ENCODE data around the gene SMIM38.

The SMIM38 gene

GRCh38 chr11:69161117-69161407 is 5.3 kb downstream of the SMIM38 start:
- no peak for DNase-seq

DNA sequence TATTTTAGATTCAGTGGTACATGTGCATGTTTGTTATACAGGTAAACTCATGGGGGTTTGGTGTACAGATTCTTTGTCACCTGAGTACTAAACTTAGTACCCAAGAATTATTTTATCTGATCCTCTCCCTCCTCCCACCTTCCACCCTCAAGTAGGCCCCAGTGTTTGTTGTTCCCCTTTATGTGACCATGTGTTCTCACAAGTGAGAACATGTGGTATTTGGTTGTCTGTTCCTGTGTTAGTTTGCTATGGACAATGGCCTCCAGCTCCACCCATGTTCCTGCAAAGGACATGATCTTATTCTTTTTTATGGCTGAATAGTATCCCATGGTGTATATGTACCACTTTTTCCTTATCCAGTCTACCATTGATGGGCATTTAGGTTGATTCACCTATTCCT is 6.8 kb downstream of the SMIM38 start:
- no peak for DNase-seq

GRCh38 chr11:69163842-69164241 is 8.1 kb downstream of the SMIM38 start:
- DNase-seq, result no peak

- DNase-seq, result no peak
Measured at GRCh38 chr11:69164824-69165223, 9.1 kb downstream of the SMIM38 start.

- DNase-seq, result no peak
Measured at GRCh38 chr11:69165775-69166174, 10.0 kb downstream of the SMIM38 start.

GRCh38 chr11:69166218-69167115 is 10.7 kb downstream of the SMIM38 start:
- no peak for DNase-seq

DNA sequence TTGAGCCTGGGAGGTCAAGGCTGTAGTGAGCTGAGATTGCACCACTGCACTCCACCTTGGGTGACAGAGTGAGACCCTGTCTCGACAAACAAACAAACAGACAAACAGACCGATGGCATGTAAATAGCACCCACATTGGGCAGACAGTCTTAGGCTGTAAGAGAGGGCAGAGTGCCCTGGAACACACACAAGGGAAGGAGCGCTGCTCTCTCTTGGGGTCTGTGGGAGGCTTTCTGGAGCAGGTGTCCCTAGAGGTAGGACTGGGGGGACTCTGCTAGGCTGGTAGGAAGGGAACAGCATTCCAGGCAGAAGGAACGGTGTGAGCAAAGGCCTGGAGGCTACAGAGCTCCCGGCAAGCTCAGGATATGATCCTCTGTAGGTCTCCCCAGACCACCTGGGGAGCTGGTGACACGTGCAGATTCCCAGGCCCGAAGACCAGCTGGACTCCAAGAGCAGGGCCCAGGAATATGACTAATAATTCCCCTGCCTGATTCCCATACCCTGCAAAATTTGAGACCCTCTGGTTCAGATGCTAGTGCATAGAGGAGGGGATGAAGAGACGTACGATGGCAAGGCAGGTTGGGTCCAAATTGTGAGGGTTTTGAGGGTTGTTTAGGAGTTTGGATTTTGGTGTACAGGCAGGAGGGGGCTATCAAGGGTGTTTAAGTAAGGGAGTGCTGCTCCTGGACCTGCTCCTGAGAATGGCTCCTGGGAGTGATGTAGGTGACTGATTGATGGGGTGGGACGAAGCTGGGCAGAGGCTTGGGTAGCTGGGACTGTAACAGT is 11.6 kb downstream of the SMIM38 start:
- DNase-seq, result no peak

DNA sequence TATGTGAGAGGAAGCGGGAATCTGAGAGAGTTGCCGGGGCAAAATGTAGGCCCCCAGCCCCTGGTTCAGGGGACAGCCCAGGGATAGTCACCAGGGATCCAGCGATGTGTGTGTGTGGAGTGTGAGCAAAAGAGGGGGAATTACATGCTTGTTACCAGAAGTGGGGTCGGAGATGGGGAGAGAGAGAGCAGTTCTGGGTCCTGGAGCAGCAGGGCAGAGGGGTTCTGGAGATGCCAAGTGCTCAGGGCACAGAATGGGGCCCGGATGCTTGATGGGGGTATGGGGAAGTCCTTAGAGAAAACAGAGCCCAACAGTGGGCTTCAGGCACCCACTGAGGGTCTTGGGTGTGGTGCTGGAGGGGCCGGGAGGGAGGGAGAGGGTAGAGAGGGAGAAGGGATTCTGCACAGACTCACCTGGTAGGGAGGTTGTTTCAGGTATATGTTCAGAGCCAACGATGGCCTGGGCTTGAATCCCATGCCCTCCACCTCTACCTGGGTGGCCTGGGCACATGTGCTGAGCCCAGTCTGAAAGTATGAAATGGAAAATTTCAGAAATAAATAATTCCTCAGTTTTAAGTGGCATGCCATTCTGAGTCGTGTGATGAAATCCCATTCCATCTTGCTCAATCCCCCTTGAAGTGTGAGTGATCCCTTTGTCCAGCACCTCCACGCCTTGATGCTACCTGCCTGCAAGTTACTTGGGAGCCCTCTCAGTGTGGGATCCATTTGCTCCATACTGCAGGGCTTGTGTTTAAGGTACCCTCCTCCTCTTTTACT is 12.4 kb downstream of the SMIM38 start:
- no peak for DNase-seq

DNA sequence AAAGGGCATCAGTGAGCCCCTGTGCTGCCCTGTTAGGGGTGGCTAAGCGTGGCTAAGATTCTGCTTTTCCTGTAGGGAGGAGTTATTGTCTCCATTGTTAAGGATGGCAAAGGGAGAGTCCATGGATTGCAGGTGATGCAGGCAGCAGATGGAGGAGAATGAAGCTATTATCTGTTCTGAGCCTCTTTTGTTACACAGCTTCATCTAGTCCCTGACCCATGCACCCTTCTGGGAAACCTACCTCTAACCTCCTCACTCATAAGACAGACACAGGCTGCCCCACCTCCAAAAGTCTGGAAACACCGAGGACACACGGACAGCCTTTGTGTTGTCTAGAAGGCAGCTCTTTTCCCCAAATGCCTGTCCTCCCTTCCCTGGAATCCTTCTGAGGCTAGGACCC is 13.7 kb downstream of the SMIM38 start:
- no peak for DNase-seq

- DNase-seq, result no peak
Measured at GRCh38 chr11:69170704-69171103, 15.0 kb downstream of the SMIM38 start.

- DNase-seq, result no peak
Measured at GRCh38 chr11:69171476-69172240, 15.9 kb downstream of the SMIM38 start.

GRCh38 chr11:69172674-69173073 is 16.9 kb downstream of the SMIM38 start:
- no peak for DNase-seq

DNA sequence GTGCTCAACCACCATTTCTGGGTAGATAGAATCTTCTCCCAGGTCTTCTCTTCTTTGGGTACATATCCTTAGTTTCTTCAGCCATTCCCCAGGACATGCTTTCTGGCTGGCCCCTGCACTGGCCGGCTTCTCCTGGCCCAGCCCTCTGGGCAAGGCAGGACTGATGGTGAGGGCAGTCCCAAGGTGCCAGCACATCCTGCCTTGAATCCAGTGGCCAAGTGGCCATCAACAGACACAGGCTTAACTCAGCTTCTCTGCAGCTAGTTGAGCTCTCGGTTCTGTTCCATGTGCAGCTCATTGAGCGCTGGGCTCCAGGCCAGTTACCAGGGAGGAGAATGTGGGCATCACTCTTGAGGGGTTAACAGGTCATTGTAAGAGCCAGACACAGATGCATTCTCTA is 17.6 kb downstream of the SMIM38 start:
- no peak for DNase-seq

DNA sequence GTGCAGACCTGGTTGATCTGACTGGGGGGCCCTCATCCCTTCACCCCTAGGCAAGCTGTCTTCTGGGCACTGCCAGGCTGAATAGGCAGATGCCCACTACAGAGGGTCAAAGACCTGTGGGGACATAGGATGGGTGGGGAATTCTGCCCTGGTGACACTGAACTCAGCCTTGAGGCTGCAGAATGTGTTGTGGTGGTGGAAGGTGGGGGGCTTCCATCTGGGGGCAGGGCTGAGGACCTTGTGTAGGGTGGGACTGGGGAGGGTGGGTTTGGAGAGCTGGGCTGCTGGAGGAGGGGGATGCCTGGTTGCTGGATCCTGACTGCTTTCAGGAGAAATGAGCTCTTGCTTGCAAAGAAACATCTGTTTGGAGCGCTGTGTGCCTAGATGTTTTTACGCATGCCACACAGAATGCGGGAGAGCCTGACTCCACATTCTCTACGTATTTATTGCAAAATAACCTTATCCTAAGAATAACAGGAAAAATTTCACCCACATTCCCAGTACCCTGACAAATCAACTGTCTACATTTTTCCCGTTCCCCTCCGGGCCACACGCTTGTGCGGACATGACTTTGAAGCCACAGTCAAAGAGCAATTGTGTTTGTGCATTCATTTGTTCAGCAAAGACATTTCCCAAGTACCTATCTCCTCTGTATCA is 18.3 kb downstream of the SMIM38 start:
- DNase-seq, result no peak

- DNase-seq, result no peak
Measured at GRCh38 chr11:69174841-69175240, 19.1 kb downstream of the SMIM38 start.

DNA sequence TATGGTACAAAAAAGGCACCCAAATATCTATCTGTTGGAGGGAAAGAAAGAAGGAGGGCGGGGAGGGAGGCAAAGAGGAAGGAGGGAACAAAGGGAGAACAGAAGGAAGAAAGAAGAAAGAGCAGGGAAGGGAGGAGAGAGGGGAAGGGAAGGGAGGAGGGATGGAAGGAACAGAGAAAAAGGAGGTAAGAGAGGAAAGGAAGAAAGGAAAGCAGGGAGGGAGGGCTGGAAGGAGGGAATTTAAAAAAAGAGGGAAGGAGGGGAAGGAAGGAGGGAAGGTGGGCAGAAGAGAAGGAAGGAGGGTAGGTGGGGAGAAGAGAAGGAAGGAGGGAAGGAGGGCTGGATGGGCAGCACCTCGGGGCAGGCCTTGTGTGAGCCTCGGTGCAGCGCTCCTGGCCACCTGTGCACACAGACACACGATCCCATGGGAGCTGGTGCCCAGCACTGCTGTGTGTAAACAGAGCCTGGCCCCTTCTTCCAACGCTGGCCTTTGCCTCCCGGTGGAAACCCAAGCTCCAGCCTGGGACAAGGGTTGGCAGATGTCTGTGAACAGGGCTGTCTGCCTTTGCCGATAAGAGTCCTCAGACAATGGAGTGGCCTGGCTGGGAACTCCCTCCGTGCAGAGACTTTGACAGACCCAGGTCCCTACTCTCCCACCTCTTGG is 23.2 kb downstream of the SMIM38 start:
- DNase-seq, result no peak

- DNase-seq, result no peak
Measured at GRCh38 chr11:69180226-69180625, 24.5 kb downstream of the SMIM38 start.

DNA sequence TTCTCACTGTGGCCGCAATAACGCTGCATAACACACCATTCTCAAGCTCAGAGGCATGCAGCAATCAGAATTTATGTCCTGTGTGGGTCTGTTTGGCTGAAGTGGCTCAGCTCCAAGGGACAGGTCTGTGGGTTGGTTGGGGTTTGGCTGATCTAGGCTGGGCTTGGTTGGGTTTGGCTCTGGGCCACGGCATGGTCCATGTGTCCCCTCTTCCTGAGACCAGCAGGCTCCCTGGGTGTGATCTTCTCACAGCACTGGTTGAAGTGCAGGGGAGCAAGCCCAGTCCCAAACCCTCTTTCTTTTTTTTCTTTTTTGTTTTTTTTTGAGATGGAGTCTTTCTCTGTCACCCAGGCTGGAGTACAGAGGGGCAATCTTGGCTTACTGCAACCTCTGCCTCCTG is 25.0 kb downstream of the SMIM38 start:
- DNase-seq, result no peak

DNA sequence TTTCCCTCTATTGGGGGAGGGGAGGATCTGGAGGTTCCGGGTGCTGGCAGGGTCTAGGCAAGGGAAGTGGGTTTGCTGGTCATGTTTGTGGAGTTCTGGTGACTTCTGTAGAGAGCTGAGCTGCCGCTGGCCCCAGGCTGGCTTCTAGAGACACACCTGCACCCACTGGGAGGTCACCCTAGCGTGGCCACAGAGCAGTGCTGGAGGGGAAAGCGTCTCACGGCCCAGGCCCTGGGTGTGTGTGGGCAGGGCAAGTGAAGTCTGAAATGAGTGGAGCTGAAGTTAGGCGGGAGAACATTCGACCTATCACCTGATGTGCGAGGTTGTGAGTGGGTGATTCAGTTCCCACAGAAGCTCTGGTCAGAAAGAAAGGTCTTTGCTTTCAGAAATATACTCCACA is 27.9 kb downstream of the SMIM38 start:
- DNase-seq, result no peak

DNA sequence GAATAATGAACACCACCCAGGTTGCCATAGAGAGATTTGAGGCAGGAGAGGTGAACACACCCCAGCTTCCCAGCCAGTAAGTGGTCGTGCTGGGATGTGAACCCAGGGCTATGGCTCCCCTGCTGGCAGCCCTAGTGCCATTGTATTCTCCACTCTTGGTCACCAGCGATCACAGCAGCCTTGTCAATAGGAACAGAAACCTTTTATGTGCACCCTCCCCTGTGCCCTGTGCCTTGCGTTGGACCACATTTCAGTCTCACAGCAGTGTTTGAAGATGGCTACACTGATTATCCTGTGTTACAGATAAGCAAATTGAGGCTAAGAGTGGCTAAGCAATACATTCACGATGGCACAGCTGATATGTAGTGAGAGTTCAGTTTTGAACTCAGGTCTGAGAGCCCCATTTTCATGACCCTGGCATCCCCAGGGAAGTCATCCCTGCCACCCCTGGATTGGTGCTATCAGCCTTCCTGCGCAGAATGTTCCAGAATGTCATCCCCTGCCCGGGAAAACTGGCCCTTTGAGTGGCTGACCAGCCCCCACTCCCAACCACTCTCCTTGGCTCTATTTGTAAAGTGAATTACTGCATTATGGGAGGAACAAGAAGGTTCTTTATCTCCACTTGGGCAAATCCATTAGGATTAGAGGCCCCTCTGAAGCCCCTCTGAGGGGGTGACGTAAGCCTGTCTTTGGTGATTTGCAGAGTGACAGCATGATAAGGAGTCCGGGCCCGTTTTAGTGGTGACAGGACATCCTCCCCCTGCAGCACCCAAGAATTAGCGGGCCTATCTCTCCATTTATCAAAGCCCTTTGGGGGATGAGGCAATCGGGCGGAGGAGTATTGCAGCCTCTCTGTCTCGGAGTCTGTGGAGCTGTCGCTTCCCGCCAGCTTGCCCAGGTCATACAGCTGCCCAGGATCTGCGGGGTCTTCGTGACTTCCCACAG is 30.9 kb downstream of the SMIM38 start:
- DNase-seq, result no peak

All from T-helper 9 cell (primary cell).